ENCODE measurements around the gene C22orf31. TPM values are rescaled to one million over a fixed set of nuclear protein-coding genes. Genes with fewer than 3 reads are reported as not detected.
A peak's percentile ranks its signal among the peaks of the same experiment; 100 is the strongest.

C22orf31 gene
- total RNA-seq, 2 donors from 2014 or later, result not detected

DNA sequence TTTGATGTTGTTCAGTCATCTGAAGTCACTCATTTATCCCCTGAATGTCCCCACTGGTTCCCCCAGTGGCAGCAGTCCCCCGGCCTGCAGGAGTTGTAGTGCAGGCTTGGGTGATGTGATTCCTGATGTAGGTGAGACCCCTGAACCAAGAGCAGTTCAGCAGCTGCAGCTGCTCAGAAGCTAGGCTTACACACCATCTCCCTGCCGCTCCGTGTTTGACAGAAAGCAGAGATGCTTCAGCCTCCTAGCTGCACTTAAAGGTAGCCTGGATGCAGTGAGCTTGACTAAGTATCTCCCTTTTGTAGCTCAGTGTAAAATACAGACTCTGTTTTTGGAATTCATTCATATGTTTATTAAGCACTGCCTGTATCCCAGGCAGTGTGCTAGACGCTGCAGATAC, 47.3 kb downstream of the C22orf31 start:
- peaks cover 19% of the 10 kb centered on the region for H3K36me3 ChIP-seq (ENCODE audit: control insufficient read depth, insufficient read depth, low read length)
- peaks cover 4% of the 10 kb centered on the region for H3K9me3 ChIP-seq (ENCODE audit: control insufficient read depth, low read length)
- Mint-ChIP-seq H3K27me3 (ENCODE audit: insufficient read depth) (no peaks in the 10 kb centered on the region), H3K36me3 (ENCODE audit: low read depth) (peaks cover 22% of the 10 kb centered on the region), H3K9me3 (peaks cover 3% of the 10 kb centered on the region), H3K27ac (no peak overlapping the region), H3K4me3 (no peak overlapping the region), H3K4me1 (peaks cover 37% of the 10 kb centered on the region)
- no peak overlapping the region for H3K4me3 ChIP-seq (ENCODE audit: low read length)
- peaks cover 11% of the 10 kb centered on the region for H3K4me1 ChIP-seq (ENCODE audit: control insufficient read depth, insufficient read depth, low read length)
- no peaks in the 10 kb centered on the region for H3K27me3 ChIP-seq (ENCODE audit: control insufficient read depth, insufficient read depth, low read length, poor library complexity, severe bottlenecking)
- WGBS, 2 experiments (ENCODE audit: insufficient coverage in 1 of 2, insufficient read length in 1 of 2), result 77 to 92% methylated on average over 4 of the region's 4 CpGs
- TF ChIP-seq CTCF (conservative IDR thresholded peaks at IDR 0.05), result no peak
- DNase-seq, result no peak
- H3K27ac ChIP-seq (ENCODE audit: low read depth, low read length), result peak overlapping the region; percentile 25
- H3K9ac ChIP-seq (ENCODE audit: extremely low read depth, low read length, poor library complexity, severe bottlenecking), result no peak overlapping the region

DNA sequence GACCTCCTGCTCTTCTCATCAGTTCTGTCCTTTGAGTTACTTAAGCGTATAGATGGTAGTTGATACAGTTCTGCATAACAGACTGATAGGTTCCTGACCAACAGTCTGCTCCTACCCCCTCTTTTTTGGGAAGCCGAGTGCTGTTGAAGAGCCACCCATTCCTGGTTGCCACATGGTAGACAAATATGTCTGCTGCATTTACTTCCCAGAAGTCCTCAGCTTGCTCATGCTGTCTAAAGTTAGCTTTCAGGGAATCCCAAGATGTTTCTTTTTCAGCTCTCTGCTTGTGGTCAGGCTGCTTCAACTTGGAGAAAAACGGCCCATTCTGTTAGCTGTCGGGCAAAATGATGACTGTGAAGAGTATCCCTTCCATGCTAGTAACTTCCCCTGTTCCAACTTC, 48.7 kb downstream of the C22orf31 start:
- TF ChIP-seq CTCF (conservative IDR thresholded peaks at IDR 0.05), result no peak
- Mint-ChIP-seq H3K4me1 (peaks cover 50% of the 10 kb centered on the region), H3K4me3 (no peak overlapping the region), H3K27ac (no peak overlapping the region), H3K9me3 (no peaks in the 10 kb centered on the region), H3K36me3 (ENCODE audit: low read depth) (peaks cover 11% of the 10 kb centered on the region), H3K27me3 (ENCODE audit: insufficient read depth) (no peaks in the 10 kb centered on the region)
- Histone ChIP-seq H3K36me3 (ENCODE audit: control insufficient read depth, insufficient read depth, low read length) (peaks cover 19% of the 10 kb centered on the region), H3K27ac (ENCODE audit: low read depth, low read length) (peak overlapping the region; percentile 33), H3K9ac (ENCODE audit: extremely low read depth, low read length, poor library complexity, severe bottlenecking) (no peak overlapping the region), H3K4me3 (ENCODE audit: low read length) (no peak overlapping the region), H3K4me1 (ENCODE audit: control insufficient read depth, insufficient read depth, low read length) (peaks cover 14% of the 10 kb centered on the region), H3K9me3 (ENCODE audit: control insufficient read depth, low read length) (no peaks in the 10 kb centered on the region), H3K27me3 (ENCODE audit: control insufficient read depth, insufficient read depth, low read length, poor library complexity, severe bottlenecking) (no peaks in the 10 kb centered on the region)
- WGBS, 2 experiments (ENCODE audit: insufficient coverage in 1 of 2, insufficient read length in 1 of 2), result 84 to 97% methylated on average over 3 to 4 of the region's 4 CpGs
- DNase-seq, result no peak

GRCh38 chr22:29012101-29012433, 49.6 kb downstream of the C22orf31 start:
- 93 to 97% methylated on average over 4 of the region's 4 CpGs for WGBS, 2 experiments (ENCODE audit: insufficient coverage in 1 of 2, insufficient read length in 1 of 2)
- Histone ChIP-seq H3K9me3 (ENCODE audit: control insufficient read depth, low read length) (no peaks in the 10 kb centered on the region), H3K27ac (ENCODE audit: low read depth, low read length) (peak overlapping the region; percentile 78), H3K9ac (ENCODE audit: extremely low read depth, low read length, poor library complexity, severe bottlenecking) (no peak overlapping the region), H3K27me3 (ENCODE audit: control insufficient read depth, insufficient read depth, low read length, poor library complexity, severe bottlenecking) (no peaks in the 10 kb centered on the region), H3K4me3 (ENCODE audit: low read length) (peak overlapping the region; percentile 4), H3K4me1 (ENCODE audit: control insufficient read depth, insufficient read depth, low read length) (peaks cover 16% of the 10 kb centered on the region), H3K36me3 (ENCODE audit: control insufficient read depth, insufficient read depth, low read length) (peaks cover 19% of the 10 kb centered on the region)
- Mint-ChIP-seq H3K9me3 (no peaks in the 10 kb centered on the region), H3K27ac (peak overlapping the region; percentile 48), H3K4me3 (no peak overlapping the region), H3K4me1 (peaks cover 52% of the 10 kb centered on the region), H3K36me3 (ENCODE audit: low read depth) (peaks cover 4% of the 10 kb centered on the region), H3K27me3 (ENCODE audit: insufficient read depth) (no peaks in the 10 kb centered on the region)
- TF ChIP-seq CTCF (conservative IDR thresholded peaks at IDR 0.05), result no peak
- no peak for DNase-seq
